ENCODE results near the gene CCL23. TPM values are rescaled to one million over a fixed set of nuclear protein-coding genes. Genes with fewer than 3 reads are reported as not detected.

Gene CCL23
- total and polyA plus RNA-seq, 5 donors from 2014 or later, result not detected

DNA sequence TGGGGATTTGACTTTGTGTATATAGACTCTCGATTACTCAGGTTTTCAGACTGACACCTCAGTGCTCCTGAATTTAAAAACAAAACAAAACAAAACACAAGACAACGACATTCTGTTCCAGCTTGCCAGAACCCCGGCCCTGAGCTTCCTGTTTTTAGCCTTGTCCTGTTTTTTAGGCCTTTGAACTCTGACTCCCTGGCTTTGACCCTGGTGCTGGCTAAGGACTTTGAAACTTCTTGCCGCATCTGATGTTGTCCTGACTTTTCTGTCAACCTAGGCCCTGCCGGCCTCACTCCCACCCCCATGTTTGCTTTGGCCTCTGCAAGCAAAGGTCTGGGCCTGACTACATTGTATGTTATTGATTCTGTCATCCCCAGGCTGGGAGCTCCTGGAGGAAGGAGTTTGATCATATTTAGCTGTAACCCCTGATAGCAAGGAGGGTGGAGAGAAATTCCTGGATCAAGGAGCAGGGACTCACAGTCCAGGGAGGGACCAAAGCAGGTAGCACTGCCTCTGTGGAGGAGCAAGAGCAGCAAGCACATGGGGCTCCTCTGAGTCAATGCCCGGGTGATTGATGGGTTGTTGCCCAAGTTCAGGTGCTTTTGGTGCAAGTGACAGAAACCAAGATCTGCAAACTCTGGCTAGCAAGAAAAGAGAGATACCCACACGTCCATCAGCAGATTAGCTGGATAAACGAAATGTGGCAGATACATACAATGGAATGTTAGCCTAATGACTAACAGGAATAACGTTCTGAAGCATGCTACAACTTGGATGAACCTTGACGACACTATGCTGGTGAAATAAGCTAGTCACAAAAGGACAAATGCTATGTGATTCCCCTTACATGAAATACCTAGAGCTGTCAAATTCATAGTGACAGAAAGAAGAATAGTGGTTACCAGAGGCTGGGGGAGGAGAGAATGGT lies 44.2 kb downstream of the CCL23 start:
- no peaks in the 10 kb centered on the region for H3K36me3 ChIP-seq (ENCODE audit: control insufficient read depth, insufficient read depth, low read length)
- H3K4me1 Mint-ChIP-seq, result peaks cover 0 to 2% (median 0%) of the 10 kb centered on the region in 4 donors

DNA sequence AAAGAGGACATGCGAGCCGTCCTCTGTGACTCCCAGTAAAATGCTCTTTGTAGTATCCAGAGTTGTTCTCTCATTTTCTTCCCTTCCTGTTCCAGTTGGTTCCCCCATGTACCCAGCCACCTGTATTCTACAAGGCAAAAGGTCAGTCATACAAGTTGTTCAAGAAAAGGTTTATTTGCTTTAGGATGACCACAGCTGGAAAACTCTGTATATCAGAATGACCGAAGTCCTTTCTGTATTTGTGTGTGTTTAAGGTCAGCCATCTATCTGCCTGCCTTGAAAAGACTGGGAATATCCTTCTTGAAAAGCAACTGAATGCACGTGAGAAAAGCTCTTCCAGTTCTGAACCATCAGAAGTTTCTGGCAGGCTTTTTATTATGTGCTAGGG lies 44.8 kb downstream of the CCL23 start:
- Histone ChIP-seq H3K27me3 (ENCODE audit: control insufficient read depth, insufficient read depth, low read length) (no peaks in the 10 kb centered on the region), H3K27ac (ENCODE audit: insufficient read depth, low read length, poor library complexity, severe bottlenecking) (no peak overlapping the region), H3K9me3 (ENCODE audit: control insufficient read depth in 2 of 2, low read length in 2 of 2) (no peaks in the 10 kb centered on the region), H3K4me3 (ENCODE audit: low read depth, low read length) (no peak overlapping the region), H3K4me1 (ENCODE audit: control insufficient read depth, insufficient read depth, low read length, poor library complexity, severe bottlenecking) (no peaks in the 10 kb centered on the region), H3K36me3 (ENCODE audit: control insufficient read depth, insufficient read depth, low read length) (no peaks in the 10 kb centered on the region)
- Mint-ChIP-seq H3K9me3 (peaks cover 0 to 3% (median 0%) of the 10 kb centered on the region in 7 donors), H3K4me1 (peaks cover 0 to 2% (median 0%) of the 10 kb centered on the region in 4 donors), H3K4me3 (no peak overlapping the region), H3K27me3 (peaks cover 8% of the 10 kb centered on the region), H3K36me3 (no peaks in the 10 kb centered on the region), H3K27ac (peak overlapping the region in 1 of 3 donors; percentile 38)
- no peak for ATAC-seq (ENCODE audit: low read depth in 2 of 2)
- DNase-seq, result no peak

More for the DNA sequence above, 44.2 kb downstream of the CCL23 start:
- ATAC-seq (ENCODE audit: low read depth in 2 of 2) (no peak), DNase-seq (no peak)
- Mint-ChIP-seq H3K36me3 (no peaks in the 10 kb centered on the region), H3K4me3 (no peak overlapping the region), H3K9me3 (peaks cover 0 to 3% (median 0%) of the 10 kb centered on the region in 7 donors), H3K27me3 (peaks cover 5% of the 10 kb centered on the region), H3K27ac (no peak overlapping the region)
- no peaks in the 10 kb centered on the region for H3K4me1 ChIP-seq (ENCODE audit: control insufficient read depth, insufficient read depth, low read length, poor library complexity, severe bottlenecking)
- H3K27ac ChIP-seq (ENCODE audit: insufficient read depth, low read length, poor library complexity, severe bottlenecking), result no peak overlapping the region
- H3K4me3 ChIP-seq (ENCODE audit: low read depth, low read length), result no peak overlapping the region
- no peaks in the 10 kb centered on the region for H3K9me3 ChIP-seq (ENCODE audit: control insufficient read depth in 2 of 2, low read length in 2 of 2)
- no peaks in the 10 kb centered on the region for H3K27me3 ChIP-seq (ENCODE audit: control insufficient read depth, insufficient read depth, low read length)

DNA sequence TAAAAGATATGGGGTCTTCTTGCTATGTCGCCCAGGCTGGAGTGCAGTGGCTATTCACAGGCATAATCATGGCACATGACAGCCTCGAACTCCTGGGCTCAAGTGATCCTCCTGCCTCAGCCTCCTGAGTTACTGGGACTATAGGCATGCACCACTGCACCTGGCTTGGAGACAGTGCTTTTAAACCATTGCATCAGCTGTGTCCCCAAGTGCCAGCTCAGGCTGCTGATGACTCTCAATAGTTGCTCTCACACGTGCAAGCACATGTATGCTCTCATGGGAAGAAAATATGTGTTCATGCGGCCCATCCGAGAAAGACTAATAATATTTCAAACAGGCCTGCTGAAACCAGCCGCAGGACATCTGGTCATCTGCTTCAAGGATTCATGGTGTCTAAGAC lies 45.2 kb downstream of the CCL23 start:
- H3K4me3 Mint-ChIP-seq, result no peak overlapping the region
- H3K27me3 ChIP-seq (ENCODE audit: control insufficient read depth, insufficient read depth, low read length), result no peaks in the 10 kb centered on the region
- H3K4me1 Mint-ChIP-seq, result peaks cover 0 to 2% (median 0%) of the 10 kb centered on the region in 4 donors
- no peaks in the 10 kb centered on the region for H3K4me1 ChIP-seq (ENCODE audit: control insufficient read depth, insufficient read depth, low read length, poor library complexity, severe bottlenecking)
- no peak overlapping the region for H3K27ac ChIP-seq (ENCODE audit: insufficient read depth, low read length, poor library complexity, severe bottlenecking)
- H3K36me3 ChIP-seq (ENCODE audit: control insufficient read depth, insufficient read depth, low read length), result no peaks in the 10 kb centered on the region
- H3K36me3 Mint-ChIP-seq, result no peaks in the 10 kb centered on the region
- H3K27ac Mint-ChIP-seq, result peak overlapping the region in 1 of 3 donors; percentile 38
- ATAC-seq (ENCODE audit: low read depth in 2 of 2) (no peak), DNase-seq (no peak)
- H3K4me3 ChIP-seq (ENCODE audit: low read depth, low read length), result no peak overlapping the region
- peaks cover 0 to 2% (median 0%) of the 10 kb centered on the region in 7 donors for H3K9me3 Mint-ChIP-seq
- H3K27me3 Mint-ChIP-seq, result peaks cover 9% of the 10 kb centered on the region
- H3K9me3 ChIP-seq (ENCODE audit: control insufficient read depth in 2 of 2, low read length in 2 of 2), result no peaks in the 10 kb centered on the region

DNA sequence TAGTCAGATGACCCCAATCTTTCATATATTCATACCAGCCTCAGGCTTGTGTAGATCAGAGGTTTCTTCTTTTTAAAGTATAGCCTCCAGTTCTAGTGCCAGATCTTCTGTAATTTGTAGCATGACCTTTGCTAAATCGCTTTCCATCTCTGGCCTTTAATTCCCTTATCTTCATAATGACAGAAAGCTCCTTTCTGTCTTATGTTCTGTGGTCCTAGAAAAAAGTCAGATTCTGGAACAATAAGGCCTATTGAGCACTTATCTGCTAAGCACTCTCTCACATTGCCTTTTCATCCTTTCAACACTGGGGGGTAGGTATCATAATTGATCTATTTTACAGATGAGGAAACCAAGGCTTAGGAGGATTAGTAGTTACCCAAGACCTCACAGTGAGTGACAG lies 45.7 kb downstream of the CCL23 start:
- no peak overlapping the region for H3K4me3 Mint-ChIP-seq
- ATAC-seq (ENCODE audit: low read depth in 2 of 2) (no peak), DNase-seq (no peak)
- H3K9me3 Mint-ChIP-seq, result peaks cover 0 to 2% (median 0%) of the 10 kb centered on the region in 7 donors
- H3K27me3 Mint-ChIP-seq, result peaks cover 9% of the 10 kb centered on the region
- Histone ChIP-seq H3K36me3 (ENCODE audit: control insufficient read depth, insufficient read depth, low read length) (no peaks in the 10 kb centered on the region), H3K4me3 (ENCODE audit: low read depth, low read length) (no peak overlapping the region), H3K9me3 (ENCODE audit: control insufficient read depth in 2 of 2, low read length in 2 of 2) (no peaks in the 10 kb centered on the region), H3K27me3 (ENCODE audit: control insufficient read depth, insufficient read depth, low read length) (no peaks in the 10 kb centered on the region), H3K27ac (ENCODE audit: insufficient read depth, low read length, poor library complexity, severe bottlenecking) (no peak overlapping the region), H3K4me1 (ENCODE audit: control insufficient read depth, insufficient read depth, low read length, poor library complexity, severe bottlenecking) (no peaks in the 10 kb centered on the region)
- H3K36me3 Mint-ChIP-seq, result no peaks in the 10 kb centered on the region
- H3K27ac Mint-ChIP-seq, result no peak overlapping the region
- H3K4me1 Mint-ChIP-seq, result peaks cover 0 to 2% (median 0%) of the 10 kb centered on the region in 4 donors

DNA sequence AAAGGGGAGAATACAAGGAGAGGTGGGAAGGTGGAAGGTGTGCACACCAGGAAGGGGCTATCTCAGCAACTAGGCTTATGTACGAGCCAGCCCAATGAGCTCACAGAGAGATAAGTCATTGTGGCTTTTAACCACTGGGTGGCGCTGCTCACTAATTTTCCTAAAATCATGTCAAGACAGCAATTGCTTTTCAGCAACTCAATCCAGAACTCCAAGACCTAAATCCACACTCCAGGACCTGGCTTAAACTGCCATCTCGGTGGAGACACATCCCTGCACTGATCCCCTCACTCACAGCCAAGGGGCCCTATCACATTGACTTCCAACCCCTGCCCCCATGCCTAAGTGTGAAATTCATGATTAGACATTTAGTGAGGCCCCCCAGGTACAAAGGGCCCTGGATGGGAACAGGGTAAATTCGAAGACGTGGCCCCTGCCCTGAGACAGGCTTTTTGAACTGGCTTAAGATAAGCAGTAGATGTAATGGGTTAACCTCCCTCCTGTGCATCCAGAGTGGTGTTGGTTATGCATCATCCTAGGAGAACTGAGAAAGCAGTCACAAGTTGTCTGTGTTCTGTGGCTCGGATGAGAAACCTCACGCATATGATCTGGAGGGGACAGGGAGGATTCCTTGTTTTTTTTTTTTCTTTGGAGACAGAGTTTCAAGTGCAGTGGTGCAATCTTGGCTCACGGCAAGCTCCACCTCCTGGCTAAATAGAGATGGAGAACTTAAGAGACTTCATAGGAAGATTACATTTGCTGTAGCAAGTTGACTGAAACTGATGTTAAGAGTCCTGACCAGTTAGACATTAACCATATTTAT lies 48.0 kb downstream of the CCL23 start:
- no peaks in the 10 kb centered on the region for H3K36me3 ChIP-seq (ENCODE audit: control insufficient read depth, insufficient read depth, low read length)
- Mint-ChIP-seq H3K9me3 (peaks cover 0 to 2% (median 0%) of the 10 kb centered on the region in 7 donors), H3K4me3 (no peak overlapping the region), H3K36me3 (no peaks in the 10 kb centered on the region), H3K4me1 (peaks cover 0 to 2% (median 0%) of the 10 kb centered on the region in 4 donors), H3K27me3 (peaks cover 14% of the 10 kb centered on the region), H3K27ac (peak overlapping the region in 1 of 3 donors; percentile 50)
- no peaks in the 10 kb centered on the region for H3K27me3 ChIP-seq (ENCODE audit: control insufficient read depth, insufficient read depth, low read length)
- H3K9me3 ChIP-seq (ENCODE audit: control insufficient read depth in 2 of 2, low read length in 2 of 2), result no peaks in the 10 kb centered on the region
- no peaks in the 10 kb centered on the region for H3K4me1 ChIP-seq (ENCODE audit: control insufficient read depth, insufficient read depth, low read length, poor library complexity, severe bottlenecking)
- peak; percentile 32 to 72 (median 36) for DNase-seq
- H3K4me3 ChIP-seq (ENCODE audit: low read depth, low read length), result no peak overlapping the region
- no peak overlapping the region for H3K27ac ChIP-seq (ENCODE audit: insufficient read depth, low read length, poor library complexity, severe bottlenecking)
- ATAC-seq (ENCODE audit: low read depth in 2 of 2), result peak in 1 of 2 donors; percentile 44

DNA sequence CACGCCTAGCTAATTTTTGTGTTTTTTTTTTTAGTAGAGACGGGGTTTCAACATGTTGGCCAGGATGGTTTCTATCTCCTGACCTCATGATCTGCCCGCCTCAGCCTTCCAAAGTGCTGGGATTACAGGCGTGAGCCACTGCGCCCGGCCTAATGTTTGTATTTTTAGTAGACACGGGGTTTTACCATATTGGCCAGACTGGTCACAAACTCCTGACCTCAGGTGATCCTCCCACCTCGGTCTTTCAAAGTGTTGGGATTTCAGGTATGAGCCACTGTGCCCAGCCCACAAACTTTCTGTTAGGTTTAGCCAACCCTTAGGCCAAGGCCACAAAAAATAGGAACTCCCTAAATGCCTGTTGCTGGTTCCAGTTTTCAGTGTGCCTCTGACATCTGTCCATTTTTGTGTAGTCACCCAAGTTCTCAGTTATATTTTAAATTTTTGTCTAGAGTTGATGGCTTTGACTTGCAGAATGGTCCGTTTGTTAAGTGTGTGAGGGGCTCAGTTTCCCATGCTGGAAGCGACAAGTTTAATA lies 49.2 kb downstream of the CCL23 start:
- H3K9me3 ChIP-seq (ENCODE audit: control insufficient read depth in 2 of 2, low read length in 2 of 2), result no peaks in the 10 kb centered on the region
- peaks cover 0 to 2% (median 0%) of the 10 kb centered on the region in 4 donors for H3K4me1 Mint-ChIP-seq
- H3K9me3 Mint-ChIP-seq, result peaks cover 0 to 2% (median 0%) of the 10 kb centered on the region in 7 donors
- DNase-seq (no peak), ATAC-seq (ENCODE audit: low read depth in 2 of 2) (no peak)
- no peaks in the 10 kb centered on the region for H3K4me1 ChIP-seq (ENCODE audit: control insufficient read depth, insufficient read depth, low read length, poor library complexity, severe bottlenecking)
- no peak overlapping the region for H3K4me3 Mint-ChIP-seq
- H3K36me3 ChIP-seq (ENCODE audit: control insufficient read depth, insufficient read depth, low read length), result no peaks in the 10 kb centered on the region
- no peak overlapping the region for H3K27ac Mint-ChIP-seq
- H3K4me3 ChIP-seq (ENCODE audit: low read depth, low read length), result no peak overlapping the region
- no peak overlapping the region for H3K27ac ChIP-seq (ENCODE audit: insufficient read depth, low read length, poor library complexity, severe bottlenecking)
- H3K27me3 ChIP-seq (ENCODE audit: control insufficient read depth, insufficient read depth, low read length), result no peaks in the 10 kb centered on the region
- peaks cover 18% of the 10 kb centered on the region for H3K27me3 Mint-ChIP-seq
- no peaks in the 10 kb centered on the region for H3K36me3 Mint-ChIP-seq

DNA sequence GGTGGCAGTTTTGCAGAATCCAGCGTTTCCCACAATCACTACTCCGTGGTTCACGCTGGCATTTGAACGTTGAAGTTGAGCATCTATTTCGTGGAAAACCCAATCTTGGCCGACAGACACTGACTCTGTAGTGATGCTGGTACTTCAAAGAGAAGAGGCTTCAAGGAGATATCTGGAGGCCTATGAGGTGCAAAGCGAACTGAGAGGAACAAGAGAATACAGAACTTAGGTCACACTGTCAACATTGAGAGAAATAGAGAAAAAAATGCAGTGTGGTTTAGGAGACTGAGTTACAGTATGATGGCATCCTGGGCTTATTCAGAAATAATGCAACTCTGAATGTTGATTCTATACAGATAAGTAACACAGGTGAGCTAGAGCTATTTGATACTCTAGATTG lies 52.5 kb downstream of the CCL23 start:
- no peaks in the 10 kb centered on the region for H3K36me3 Mint-ChIP-seq
- no peak overlapping the region for H3K27ac Mint-ChIP-seq
- DNase-seq (no peak), ATAC-seq (ENCODE audit: low read depth in 2 of 2) (no peak)
- H3K9me3 Mint-ChIP-seq, result no peaks in the 10 kb centered on the region
- Histone ChIP-seq H3K4me1 (ENCODE audit: control insufficient read depth, insufficient read depth, low read length, poor library complexity, severe bottlenecking) (no peaks in the 10 kb centered on the region), H3K36me3 (ENCODE audit: control insufficient read depth, insufficient read depth, low read length) (no peaks in the 10 kb centered on the region), H3K27ac (ENCODE audit: insufficient read depth, low read length, poor library complexity, severe bottlenecking) (no peak overlapping the region), H3K4me3 (ENCODE audit: low read depth, low read length) (no peak overlapping the region), H3K9me3 (ENCODE audit: control insufficient read depth in 2 of 2, low read length in 2 of 2) (no peaks in the 10 kb centered on the region), H3K27me3 (ENCODE audit: control insufficient read depth, insufficient read depth, low read length) (no peaks in the 10 kb centered on the region)
- H3K4me1 Mint-ChIP-seq, result peaks cover 0 to 2% (median 0%) of the 10 kb centered on the region in 4 donors
- no peak overlapping the region for H3K4me3 Mint-ChIP-seq
- peaks cover 39% of the 10 kb centered on the region for H3K27me3 Mint-ChIP-seq
